Measurements from ENCODE around the gene ZBTB45.

ZBTB45 gene

DNA sequence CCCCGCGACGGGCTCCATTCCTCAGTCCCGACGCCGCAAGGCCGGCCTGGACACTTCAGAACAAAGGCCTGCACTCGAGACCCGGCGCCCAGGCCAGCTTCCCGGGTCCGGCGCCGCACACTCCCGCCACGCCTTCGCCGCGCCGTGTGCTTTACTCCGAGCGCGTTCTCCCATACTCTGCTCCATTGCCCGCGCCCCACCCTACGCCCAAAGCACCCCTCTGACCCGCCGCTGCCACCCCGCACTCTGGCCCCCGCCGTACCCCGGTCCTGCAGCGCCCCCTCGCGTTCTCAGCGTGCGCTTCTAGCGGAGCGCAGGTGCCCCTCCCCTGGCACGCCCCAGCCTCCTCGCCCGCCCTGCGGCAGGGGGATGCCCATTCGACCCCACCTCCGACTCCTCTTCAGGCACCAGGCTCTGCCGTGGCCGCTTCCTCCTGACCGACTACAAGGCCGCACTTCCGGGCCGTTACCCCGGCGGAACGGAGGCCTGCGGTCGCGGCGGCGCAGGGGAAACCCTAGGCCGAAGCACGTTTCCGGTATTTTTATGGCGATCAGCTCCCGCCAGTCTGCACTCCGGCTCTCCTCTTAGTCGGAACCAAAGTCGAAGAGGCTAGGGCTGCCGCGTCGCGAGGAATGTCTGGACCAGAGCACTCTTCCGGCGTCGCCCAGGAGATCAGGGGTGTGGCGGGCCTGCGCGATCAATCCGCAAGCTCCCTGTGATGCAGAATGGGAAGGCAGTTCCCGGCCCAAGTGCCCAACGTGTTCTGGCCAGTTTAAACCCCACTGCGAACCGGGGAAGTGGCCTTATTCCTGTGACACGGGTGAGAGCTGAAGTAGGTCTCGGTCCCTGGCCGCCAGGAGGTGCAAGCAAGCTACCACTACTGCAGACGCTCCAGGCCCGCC lies at the start of gene ZBTB45:
ZBTB45 (minus strand) TSS at position 456 of the 902 bp plus-strand sequence. CDS start 2,137 bp downstream, outside the sequence.
- DNase-seq (ENCODE audit: low read depth): peak; percentile 85

DNA sequence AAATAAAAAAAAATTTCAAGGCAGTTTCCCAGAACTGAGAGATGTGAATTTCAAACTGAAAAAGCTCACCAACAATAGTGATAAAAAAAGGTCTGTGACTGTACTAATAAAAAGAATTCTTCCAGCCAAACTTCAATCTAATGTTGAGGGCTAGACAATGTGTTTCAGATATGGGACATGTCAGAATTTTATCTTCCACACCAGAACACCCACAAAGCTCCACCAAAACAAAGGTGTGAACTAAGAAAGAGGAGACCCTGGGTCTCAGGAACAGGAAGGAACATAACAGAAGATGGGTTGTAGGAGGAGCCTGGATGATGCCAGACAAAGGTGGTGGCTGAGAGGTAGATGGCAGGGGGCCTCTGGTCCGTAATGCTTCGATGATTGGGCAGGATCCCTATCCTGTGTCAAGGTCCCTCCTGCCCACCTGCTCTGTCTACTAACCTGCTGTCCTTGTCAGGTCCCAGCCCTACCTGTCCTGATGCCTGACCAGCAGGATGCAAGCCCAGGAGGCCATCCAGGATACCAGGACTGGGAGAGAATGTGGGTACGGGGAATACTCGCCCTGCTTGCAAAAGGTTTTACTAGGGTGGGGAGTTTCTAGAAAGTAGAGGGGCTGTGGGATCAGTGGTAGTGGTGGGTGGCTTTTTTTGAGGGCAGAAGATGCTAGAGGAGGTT lies 49.0 kb upstream of the ZBTB45 start:
- DNase-seq (ENCODE audit: low read depth): no peak

DNA sequence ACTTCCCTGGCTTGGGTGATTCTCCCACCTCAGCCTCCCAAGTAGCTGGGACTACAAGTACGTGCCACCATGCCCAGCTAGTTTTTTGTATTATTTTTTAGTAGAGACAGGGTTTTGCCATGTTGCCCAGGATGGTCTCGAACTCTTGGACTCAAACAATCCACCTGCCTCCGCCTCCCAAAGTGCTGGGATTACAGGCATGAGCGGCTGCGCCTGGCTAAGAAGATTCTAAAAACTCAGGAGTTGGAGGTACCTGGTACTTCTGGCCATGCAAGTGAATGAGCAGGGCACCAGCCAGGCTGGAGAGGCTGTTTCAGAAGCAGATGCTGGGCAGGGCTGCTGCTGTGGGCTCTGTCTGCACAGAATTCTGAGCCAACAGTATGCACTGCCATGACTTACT lies 47.4 kb upstream of the ZBTB45 start:
- DNase-seq (ENCODE audit: low read depth): no peak

DNA sequence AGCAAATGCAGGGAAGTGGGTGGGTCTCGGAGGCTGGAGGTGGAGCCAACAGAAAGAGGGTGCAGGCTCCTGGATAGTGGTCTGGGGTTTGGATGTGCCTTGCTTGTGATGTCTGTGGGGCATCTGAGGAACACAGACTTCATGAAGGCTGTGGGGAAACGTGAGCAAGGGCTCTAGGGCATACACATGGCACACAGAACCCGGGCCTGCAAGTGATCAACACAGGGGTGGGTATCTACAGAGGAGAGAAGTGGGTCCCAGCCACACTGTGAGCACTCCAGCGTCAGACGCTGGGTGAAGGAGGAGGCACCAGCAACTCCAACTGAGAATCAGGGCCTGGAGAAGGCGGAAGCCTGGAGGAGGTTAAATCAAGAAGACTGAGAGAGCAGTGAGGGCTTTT lies 44.2 kb upstream of the ZBTB45 start:
- DNase-seq (ENCODE audit: low read depth): no peak

DNA sequence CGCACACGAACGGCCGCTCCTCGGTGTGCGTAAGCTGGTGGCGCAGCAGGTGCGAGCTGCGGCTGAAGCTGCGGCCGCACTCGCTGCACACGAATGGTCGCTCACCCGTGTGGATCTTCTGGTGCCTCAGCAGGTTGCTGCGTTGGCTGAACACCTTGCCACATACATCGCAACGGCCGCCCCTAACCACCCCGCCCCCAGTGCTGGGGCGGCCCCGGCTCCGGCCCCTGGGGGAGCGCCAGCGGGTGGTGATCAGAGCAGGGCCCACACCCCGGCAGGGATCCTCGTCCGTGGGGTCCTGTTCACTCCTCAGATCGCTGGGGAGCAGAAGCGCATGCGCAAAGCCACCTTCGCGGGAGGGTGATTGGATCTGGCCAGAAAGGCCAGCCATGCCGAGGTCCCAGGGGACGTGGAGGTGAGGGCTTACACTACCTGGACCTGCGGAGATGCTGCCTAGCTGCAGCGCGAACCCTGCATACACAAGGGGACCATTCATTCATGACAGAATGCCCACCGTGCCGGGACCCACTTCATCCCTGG lies 43.5 kb upstream of the ZBTB45 start:
- no peak for DNase-seq (ENCODE audit: low read depth)

DNA sequence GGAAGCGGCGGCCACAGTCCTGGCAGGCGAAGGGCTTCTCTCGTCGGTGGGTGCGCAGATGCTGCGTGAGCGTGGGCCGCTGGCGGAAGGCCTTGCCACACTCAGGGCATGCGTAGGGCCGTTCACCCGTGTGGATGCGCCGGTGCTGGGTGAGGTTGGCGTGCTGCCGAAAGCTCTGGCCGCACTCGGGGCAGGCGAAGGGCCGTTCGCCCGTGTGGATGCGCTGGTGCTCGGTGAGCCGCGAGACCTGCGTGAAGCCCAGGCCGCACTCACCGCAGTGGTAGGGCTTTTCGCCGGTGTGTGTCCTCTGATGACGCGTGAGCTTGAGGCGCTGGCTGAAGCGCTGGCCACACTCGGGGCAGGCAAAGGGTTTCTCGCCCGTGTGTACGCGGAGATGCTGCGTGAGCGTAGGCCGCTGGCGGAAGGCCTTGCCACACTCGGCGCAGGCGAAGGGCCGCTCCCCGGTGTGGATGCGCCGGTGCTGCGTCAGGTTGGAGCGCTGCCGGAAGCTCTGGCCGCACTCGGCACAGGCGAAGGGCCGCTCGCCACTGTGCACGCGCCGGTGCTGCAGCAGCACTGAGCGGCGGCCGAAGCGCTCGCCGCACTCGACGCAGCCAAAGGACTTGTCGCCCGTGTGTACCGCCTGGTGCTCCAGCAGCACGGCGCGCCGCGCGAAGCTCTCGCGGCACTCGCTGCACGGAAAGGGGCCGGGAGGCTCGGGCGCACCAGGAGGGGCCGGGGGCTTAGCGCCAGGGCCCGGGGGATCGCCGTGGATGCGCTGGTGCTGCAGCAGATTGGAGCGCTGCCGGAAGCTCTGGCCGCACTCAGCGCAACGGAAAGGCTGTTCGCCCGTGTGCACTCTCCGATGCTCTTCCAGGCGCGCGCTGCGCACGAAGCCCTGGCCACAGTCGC lies 42.8 kb upstream of the ZBTB45 start:
- no peak for DNase-seq (ENCODE audit: low read depth)

DNA sequence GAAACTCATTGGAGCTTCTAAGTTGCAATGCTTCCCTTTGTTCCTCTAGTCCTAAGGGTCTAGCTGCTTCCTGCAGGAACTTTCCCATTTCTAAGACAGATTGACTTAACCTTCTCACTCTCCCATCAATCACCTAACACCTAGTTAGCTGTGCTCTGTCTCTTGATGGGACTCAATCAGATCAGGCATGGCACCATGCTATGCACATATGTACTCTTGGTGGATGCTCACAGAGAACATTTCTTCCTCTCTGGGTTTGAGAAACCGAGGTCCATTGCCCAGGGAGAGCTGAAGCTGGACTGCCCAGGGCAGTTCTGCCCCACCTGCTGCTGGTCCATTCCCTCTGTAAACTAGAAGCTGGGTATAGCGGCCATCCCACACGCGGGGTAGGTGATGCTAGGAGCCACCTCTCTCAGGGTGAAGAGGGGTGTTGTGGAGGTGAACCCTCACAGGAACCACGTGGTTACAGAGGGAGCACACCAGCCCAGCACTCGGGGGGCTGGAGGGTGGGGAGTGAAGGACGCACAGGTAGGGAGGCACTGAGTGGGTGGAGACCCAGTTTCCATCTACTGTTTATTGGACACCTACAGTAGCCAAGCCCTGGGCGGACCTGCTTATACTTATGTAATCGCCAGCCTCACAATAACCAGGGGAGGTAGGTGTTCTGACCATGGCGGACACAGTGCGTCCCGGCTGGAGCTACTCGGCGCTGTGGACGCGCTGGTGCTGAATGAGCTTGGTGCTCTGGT lies 41.9 kb upstream of the ZBTB45 start:
- no peak for DNase-seq (ENCODE audit: low read depth)

DNA sequence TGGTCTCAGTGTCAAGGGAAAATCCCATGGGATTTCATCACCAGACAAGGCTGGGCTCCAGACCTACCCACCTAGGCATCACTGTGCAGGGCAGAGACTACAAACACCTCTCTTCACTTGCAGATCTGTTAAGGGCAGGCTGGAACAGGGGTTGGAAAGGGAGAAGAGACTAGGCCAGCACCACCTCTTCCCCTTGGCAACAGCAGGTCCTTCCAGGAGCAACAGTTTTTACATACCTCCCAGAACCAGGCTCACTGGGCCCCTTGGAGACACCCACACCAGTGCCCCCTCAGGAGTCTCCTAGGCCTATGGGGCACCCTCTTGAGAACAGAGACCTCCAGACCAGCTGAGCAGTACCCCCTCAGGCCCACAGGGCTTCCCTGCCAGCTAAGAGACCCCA lies 41.3 kb upstream of the ZBTB45 start:
- DNase-seq (ENCODE audit: low read depth): no peak

DNA sequence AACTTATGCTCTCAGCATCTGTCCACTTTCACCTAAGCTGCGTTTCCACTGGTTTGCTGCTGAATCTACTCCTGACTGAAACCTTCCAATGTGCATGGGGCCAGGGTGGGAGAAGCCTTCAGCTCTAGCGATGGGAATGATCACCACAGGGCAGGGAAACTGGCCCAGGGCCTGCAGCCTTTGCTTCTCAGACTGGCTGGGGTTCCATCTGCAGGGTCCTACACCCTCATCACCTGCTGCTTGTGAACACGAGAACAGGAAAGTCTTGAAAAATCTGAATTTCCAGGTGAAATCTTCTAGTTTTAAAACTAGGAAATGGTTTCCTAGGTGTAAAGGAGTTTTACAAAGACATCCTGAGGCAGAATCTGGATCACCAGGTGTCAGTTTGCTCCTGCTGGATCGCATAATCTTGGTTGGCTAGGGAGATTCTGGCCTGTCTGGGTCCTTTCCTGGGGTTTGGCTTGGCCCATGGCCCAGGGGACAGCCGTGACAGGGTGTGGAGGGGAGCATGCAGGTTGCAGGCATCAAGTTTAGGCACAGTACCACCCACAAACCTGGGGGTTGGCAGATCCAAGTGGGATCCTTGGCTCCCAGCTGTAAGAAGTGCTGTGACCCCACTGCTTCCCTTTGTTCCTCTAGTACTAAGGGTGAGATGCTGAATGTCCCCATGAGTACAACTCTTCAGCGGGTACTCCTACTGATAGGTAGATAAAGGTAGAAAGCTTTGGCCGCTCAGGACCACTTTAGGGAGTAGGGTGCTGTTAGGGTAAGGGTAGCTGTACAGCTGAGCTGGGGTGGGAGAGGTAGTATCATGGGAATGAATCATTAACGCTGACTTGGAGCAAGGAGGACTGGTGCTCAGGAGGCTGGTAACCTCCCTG lies 40.6 kb upstream of the ZBTB45 start:
- DNase-seq (ENCODE audit: low read depth): no peak

DNA sequence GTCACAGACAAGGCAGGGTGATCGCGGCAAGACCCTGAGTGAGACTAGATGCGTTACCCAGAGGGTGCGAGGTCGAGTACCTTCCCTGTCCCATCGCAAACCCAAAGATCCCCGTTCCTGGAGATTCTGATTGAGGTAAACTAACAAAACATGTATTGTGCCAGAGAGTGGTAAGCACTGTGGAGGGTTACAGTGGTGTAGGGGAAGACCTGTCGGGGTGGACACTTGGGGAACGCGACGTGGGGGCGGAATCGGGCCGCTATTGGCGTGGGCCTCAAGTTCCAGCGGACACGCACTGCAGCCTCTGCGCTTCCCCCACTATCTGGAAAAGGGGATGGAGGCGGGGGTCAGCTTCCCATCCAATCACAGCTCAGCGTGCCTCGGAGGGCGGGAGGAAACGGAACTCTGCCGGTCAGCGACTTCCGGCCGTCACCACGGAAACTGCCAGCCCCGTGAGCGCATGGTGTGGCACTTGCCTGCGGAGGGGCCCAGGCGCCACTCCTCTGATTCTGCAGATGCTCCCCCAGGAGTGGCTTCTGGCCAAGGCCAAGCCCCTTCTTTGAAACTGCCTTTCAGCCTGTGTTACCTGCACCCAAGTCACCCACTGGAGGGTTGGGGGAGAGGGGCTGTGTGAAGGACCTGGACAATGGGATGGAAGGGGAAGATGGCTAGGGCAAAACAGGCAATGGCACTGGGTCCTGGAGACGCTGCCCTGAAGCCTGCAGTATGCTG lies 39.8 kb upstream of the ZBTB45 start:
- DNase-seq (ENCODE audit: low read depth): peak; percentile 75

DNA sequence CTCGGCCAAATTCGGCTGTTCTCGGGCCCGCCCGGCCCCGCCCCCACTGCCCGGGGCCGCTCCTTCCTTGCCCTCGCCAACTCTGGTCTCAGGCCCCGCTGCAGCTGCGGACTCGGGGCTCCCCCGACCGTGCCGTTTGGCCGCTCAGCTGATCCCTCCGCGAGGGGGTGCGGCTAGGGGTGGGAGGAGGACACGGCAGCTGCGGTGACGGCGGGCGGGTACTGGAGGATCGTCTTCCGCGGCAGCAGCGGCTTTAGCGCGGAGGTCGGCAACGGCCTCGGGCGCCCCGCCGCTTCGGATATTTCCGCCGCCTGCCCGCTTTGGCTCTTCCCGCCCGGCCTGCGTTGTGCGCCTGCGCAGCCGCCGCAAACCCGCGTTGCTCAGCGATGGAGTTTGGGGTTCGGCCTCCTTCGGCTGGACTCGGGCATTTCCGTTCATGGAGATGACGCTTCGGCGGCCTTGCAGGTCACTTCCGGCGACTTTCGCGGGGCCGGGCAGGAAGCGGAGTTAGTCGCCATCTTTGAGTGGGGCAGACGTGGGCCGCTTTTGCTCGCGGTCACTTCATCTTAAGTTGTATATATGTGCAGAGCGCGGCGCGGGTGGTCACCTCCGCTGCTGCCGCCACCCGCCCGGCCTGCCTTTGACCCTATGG lies 39.1 kb upstream of the ZBTB45 start:
- DNase-seq (ENCODE audit: low read depth): peak; percentile 100

DNA sequence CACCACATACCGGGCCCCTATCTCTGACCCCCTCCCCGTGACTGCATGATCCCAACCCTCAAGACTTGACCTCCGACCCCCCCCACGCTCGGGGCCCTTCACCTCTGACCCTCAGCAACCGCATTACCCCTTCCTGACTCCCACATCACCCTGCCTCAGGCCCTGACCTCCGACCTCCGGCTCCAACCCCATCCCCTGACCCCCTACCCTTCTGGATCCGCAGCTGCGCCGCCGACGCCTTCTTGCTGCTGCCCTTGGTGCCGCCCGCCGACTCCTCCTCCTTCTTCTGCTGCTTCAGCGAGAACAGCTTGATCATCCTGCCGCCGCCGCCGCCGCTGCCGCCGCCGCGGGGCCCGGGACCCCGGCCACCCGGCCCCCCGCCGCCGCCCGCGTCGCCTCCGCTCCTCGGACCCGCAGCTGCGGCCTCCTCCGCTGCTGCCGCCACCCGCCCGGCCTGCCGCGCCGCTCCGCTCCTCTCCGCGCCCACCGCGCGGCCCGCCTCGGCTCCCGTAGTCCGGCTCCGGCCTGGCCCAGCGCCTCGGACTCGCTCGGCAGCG lies 38.5 kb upstream of the ZBTB45 start, which contains the start of gene UBE2M:
UBE2M (minus strand) TSS at position 546 of the 557 bp plus-strand sequence; CDS start at position 316, 230 bp downstream.
- no peak for DNase-seq (ENCODE audit: low read depth)

DNA sequence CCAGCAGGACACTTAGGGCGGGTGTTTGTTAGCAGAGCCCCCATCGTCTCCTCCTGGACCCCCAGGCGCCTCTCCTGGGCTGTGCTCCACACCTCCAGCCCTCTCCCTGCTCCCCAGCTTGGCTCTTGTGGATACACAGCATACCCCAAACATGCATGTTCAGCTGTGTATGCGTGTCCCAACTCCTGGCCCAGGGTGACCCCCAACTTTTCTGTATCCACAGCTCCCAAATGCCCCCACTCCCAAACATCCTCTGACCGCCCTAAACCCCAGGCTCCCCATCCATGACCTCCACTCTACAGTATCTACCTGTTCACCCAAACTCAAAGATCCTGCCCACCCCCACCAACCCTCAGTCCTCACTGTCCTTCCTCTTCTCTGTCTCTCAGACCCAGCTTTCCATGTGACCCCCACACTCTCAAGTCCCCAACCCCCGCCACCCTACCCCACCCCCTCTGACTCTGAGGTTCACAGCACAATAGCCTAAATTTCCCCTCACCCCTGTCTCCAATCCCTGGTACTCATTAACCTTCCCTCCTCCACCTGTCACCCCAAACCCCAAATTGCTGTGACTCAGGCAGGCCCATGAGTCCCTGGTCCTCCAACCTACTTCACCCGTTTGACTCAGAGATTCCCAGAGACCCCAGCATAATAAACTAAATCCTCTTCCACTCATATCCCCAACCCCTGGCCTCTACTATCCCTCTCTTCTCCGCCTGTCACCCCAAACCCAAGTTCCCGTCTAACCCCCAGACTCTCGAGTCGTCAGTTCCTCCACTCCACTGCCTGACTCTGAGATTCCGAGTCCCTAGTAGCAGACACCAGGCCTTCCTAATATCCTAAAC lies 37.8 kb upstream of the ZBTB45 start:
- no peak for DNase-seq (ENCODE audit: low read depth)

DNA sequence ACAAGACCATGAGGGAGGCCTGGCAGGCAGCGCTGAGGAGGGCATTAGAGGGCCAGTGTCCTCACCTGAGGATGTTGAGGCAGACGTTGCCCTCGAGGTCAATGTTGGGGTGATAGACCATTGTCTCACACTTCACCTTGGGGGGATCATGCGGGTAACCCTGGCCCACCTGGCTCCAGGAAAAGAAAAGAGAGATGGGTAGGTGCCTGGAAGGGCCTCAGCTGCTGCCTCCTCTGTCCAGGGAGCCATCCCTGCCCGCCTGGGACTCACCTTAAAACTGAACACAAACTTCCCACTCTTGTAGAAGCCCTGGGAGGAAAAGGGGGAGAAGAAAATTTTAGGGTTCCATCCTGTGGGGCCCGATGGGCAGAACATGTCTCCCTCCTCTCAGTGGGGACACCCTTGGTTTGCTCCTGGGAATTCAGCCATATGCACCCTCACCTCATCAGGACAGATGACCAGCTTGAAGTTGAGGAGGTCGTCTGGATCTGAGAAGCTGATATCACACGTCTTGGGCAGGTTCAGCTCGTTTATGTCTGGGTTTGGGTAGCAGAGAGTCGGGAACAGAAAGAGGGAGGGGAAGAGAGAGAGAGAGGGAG lies 37.1 kb upstream of the ZBTB45 start:
- DNase-seq (ENCODE audit: low read depth): no peak

DNA sequence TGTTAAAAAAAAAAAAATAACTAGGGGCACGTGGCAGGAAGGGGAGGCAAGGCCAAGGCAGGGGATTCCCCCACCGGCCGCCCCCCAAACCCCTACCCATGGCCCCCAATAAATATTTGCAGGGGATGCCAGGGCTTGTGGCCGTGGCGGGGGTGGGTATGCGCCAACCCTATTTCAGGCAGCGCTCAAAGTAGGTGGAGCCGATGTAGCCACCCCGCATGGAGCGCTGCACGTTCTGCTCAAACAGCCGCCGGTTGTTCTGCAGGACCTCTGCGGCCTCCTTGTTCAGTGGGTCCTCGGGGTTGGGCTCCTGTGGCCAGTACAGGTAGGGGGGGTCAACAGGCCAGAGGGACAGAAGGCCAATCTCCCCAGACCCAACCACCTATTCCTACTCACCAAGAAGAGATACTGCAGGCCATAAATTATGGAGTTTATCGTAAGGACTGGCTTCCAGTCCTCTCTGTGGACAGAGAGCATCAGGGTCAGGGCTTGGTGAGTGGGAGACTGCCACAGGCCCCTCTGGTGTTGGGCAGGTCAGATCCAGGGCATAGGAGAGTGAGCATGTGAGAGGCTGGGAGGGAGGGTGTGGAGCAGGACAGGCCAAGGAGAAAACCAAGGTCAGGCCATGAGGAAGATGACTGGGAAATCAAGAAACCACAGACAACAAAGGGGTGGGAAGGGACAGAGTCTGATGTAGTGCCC lies 36.5 kb upstream of the ZBTB45 start:
- DNase-seq (ENCODE audit: low read depth): no peak

DNA sequence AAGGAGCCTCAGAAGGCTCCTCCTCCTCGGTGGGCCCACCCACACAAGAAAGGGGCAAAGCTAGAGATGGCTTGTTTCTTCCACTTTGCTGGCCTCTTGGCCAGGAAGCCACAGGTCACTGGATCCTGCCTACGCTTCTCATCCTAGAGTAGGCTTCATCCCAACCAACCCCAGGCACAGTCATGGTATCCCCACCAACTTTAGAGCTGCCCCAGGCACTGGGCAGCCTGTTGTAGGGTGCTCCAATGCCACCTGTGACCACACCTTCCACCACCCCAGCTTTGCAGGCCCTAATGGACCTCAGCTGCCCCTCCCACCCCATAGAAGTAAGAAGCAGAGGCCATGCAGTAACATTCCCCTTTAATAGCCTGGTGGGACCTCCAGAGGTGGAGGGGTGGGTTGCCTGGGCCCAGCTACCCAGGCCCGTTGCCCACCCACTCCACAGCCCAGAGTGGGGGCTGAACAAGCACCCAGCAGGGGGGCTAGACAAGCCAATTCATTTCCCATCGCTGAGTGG lies 35.8 kb upstream of the ZBTB45 start:
- DNase-seq (ENCODE audit: low read depth): no peak
